Astrocyte of the cerebellum (primary cell): ENCODE data around the gene DIS3L2.

Experiments used
- DNase-seq: peaks from one replicate; pipeline ENCODE4 v3.0.0-alpha.2; 2011; ENCODE audit warnings: low read depth
- H3K4me3 ChIP-seq: 2 replicates; pipeline ENCODE4 v1.5.1; 2011; ENCODE audit warnings: mild to moderate bottlenecking, low read depth, low read length, moderate library complexity
- in situ Hi-C: cut with HindIII; loops from 2 replicates; pipeline ENCODE4 v1.10.0; 2017; ENCODE audit warnings: low sequenced_read_pairs
- TF ChIP-seq, protein P1 (sequence below): IDR thresholded peaks from 2 replicates; pipeline ENCODE4 v1.5.1; 2012; ENCODE audit warnings: low read length, low read depth, moderate library complexity, mild to moderate bottlenecking; ENCODE audit errors: missing control alignments

DIS3L2 gene, protein sequence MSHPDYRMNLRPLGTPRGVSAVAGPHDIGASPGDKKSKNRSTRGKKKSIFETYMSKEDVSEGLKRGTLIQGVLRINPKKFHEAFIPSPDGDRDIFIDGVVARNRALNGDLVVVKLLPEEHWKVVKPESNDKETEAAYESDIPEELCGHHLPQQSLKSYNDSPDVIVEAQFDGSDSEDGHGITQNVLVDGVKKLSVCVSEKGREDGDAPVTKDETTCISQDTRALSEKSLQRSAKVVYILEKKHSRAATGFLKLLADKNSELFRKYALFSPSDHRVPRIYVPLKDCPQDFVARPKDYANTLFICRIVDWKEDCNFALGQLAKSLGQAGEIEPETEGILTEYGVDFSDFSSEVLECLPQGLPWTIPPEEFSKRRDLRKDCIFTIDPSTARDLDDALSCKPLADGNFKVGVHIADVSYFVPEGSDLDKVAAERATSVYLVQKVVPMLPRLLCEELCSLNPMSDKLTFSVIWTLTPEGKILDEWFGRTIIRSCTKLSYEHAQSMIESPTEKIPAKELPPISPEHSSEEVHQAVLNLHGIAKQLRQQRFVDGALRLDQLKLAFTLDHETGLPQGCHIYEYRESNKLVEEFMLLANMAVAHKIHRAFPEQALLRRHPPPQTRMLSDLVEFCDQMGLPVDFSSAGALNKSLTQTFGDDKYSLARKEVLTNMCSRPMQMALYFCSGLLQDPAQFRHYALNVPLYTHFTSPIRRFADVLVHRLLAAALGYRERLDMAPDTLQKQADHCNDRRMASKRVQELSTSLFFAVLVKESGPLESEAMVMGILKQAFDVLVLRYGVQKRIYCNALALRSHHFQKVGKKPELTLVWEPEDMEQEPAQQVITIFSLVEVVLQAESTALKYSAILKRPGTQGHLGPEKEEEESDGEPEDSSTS

DNA sequence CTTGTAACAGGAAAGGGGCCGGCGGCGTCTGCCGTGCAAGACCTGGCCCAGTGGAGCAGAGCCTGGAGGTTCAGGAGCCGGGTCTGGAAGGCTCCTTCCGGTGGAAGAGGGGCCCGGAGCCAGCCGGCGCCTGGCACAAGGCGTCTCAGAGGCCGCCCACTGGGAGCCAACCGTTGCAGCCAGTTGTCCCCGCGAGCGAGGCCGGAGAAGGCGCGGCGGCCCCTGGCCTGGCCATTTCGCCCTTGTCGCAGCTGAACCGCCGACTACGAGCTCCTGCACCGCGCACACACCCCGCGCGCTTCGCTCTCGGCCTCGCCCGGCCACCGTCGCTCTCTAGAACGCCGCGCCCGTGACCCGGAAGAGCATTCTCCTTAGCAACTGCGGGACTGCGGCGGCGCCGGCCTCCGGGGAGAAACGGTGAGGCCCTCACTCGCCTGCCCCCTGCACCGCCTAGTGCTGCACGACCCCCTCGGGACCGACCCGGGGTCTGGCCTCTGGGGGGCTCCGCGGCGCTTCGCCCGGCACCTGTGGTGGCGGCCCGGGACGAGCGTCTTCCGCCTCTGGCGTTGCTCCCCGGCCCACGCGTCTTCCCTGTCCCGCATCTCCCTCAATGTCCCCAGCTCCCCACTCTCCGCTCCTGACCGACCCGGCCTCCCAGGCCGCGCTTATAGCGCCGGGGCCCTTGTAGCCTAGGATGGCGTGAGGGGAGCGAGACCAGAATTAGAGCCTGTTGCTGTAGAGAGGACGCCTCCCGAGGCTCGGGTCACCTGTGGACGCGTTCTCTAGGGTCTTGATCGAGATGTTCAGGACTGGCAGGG is at the start of gene DIS3L2:
DIS3L2 (plus strand) TSS at position 365 of the 818 bp plus-strand sequence. CDS start 53,215 bp downstream, outside the sequence.
- peak; percentile 34 for DNase-seq
- in situ Hi-C loops = no loop called here
- TF ChIP-seq, protein P1, sequence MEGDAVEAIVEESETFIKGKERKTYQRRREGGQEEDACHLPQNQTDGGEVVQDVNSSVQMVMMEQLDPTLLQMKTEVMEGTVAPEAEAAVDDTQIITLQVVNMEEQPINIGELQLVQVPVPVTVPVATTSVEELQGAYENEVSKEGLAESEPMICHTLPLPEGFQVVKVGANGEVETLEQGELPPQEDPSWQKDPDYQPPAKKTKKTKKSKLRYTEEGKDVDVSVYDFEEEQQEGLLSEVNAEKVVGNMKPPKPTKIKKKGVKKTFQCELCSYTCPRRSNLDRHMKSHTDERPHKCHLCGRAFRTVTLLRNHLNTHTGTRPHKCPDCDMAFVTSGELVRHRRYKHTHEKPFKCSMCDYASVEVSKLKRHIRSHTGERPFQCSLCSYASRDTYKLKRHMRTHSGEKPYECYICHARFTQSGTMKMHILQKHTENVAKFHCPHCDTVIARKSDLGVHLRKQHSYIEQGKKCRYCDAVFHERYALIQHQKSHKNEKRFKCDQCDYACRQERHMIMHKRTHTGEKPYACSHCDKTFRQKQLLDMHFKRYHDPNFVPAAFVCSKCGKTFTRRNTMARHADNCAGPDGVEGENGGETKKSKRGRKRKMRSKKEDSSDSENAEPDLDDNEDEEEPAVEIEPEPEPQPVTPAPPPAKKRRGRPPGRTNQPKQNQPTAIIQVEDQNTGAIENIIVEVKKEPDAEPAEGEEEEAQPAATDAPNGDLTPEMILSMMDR = no peak
- H3K4me3 ChIP-seq = peak within 1 kb of the TSS; percentile 73

DNA sequence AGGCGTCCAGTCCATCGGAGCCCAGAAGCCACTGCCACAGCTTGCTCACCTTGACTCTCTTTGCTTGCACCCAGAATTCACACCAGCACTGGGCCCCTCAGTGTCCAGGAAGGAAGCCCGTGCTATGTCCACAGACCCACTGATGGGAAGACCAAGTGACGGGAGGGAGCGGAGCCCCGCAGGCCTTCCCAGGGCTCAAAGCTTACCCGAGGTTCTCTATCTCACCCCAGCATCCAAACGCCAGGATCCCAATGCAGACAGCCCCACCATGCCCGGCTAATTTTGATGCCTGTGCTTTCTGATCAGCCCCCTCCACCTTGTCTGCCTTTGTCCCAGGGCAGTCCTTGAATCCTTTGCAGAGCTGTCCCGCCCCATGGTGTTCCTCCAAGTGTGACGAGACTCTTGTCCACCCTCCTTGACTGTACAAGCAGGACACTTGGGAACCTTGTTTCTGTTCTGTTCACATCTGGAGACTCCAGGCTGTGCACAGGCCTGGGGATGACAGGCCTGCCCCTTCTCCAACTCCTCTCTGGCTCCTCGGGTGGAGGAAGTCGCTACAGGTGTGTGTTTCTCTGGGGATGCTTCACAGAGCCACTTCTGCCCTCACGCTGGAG is 47.3 kb upstream of the DIS3L2 start:
- DNase-seq = no peak
- TF ChIP-seq, protein P1 = no peak
- H3K4me3 ChIP-seq = no peak overlapping the region
- in situ Hi-C loops = loop anchor here (10.0 kb wide), 1 partner anchor 521 kb away; no protein-coding TSS in a partner anchor

DNA sequence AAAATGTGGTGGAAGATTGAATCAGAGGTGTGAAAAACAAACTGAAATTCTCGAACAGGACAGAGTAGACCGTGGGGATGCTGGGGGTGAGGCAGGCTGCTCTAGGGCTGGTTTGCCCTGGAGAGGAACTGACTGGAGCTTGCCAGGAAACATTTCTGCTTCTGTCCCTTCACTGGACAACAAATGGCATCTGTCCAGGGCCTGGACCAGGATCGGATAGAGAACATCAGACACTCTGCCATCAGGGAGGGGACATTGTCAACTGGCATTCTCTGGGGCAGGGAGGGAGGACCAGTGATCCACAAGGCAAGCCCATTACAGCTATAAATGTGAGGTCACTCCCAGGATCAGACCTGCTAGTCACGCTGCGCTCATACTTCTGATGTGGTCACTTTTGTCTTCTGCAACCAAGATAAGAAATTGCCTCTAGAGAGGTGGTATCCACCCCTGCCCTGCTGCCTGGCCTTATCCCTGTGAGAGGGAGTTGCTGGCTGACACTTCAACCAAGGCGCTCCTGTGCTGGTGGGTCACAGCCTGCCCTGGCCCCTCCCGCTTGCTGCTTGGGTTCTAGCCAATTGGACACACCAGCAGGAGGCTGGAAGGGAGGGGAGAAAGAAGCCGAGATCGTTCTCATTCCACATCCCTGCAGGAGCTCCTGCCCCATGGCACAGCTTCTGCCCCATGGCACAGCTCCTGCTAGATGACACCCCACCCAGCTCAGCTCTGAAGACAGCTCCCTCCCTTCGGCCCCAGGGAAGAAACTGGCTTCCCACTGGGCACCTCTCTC is 44.0 kb upstream of the DIS3L2 start:
- DNase-seq = no peak
- in situ Hi-C loops = loop anchor here (10.0 kb wide), 1 partner anchor 517 kb away; no protein-coding TSS in a partner anchor
- no peak overlapping the region for H3K4me3 ChIP-seq
- TF ChIP-seq, protein P1 = no peak

DNA sequence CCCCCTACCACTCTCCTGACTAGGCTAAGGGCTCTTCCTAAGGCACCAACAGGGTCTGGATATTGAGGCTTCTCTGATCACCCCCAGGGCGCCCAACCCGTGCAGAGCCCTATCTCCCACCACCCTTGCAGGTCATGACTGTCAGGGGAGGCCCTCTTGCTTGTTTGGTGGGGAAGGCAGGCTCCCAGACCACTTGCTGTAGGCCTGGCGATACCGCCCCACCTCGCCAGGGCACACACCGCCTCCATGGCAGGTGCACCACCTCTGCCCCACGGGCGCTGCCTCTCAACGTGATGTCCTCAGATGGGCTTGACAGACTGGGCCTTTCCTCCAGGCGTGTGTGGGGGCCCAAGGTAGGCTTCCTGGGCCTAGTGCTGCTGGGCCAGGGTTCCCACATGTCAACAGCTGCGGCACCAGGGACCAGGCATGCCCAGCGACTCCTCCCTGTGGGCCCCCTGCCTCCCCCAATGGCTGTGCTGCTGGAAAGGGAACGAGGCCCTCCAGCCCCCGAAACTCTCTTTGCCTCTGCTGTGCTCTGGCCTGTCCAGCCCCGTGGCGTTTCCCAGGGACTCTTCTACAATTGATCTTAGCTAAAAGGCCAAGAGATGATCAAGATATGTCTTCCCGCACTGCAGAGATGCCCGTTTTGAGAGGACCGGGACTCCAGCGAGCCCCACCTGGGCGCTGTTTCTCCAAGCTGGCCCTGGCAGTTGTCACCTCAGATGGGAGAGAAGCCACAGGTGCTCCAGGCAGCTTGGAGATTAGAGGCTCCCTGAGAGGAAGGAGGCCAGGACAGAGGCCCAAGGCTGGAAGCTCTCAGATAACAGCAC is 42.8 kb upstream of the DIS3L2 start:
- TF ChIP-seq, protein P1 = no peak
- in situ Hi-C loops = loop anchor here (10.0 kb wide), 1 partner anchor 516 kb away; no protein-coding TSS in a partner anchor
- DNase-seq = no peak
- H3K4me3 ChIP-seq = no peak overlapping the region

DNA sequence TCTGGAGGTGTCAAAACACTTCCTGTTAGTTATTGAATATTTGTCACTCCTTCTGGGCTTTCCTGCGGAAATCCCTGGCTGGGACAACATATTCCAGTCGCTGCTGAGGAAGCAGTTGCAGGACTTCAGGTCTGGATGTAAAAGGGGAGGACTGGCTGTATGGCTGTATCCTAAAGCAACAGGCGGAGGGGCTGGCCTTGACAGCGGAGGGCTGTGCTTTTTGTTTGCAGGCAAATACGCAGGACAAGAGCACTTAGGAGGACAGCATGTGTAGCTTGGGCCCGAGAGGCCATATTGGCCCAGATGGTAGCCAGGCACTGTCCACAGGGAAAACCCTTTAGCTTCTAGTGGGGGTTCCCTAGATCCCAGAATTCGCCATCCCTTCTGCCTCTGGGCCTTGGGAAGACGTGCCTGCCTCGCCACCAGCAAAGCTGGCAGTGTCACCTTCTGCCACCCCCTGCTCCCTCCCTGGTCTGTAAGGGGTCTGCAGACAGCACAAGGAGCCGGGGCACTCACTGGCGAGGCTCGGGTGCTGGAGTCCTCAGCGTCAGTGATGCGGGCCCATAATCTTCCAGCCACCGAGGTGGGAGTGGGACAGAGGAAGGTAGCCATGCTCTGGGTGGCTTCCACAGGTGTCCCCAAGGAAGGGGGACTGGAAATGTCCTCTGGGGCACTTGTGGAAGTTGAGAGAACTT is 42.0 kb upstream of the DIS3L2 start:
- in situ Hi-C loops = loop anchor here (10.0 kb wide), 1 partner anchor 515 kb away; no protein-coding TSS in a partner anchor
- TF ChIP-seq, protein P1 = no peak

More for the DNA sequence above, 42.0 kb upstream of the DIS3L2 start:
- no peak for DNase-seq
- no peak overlapping the region for H3K4me3 ChIP-seq
